GM18498 (cell line): ENCODE measurements around the gene KIAA1755.

ENCODE experiments used
- ATAC-seq: cut with Tn5 transposase; IDR thresholded peaks from one replicate; pipeline ENCODE4 v1.9.1; 2021; ENCODE audit warnings: mild to moderate bottlenecking, moderate library complexity; ENCODE audit not compliant: unreplicated experiment

KIAA1755 gene, protein sequence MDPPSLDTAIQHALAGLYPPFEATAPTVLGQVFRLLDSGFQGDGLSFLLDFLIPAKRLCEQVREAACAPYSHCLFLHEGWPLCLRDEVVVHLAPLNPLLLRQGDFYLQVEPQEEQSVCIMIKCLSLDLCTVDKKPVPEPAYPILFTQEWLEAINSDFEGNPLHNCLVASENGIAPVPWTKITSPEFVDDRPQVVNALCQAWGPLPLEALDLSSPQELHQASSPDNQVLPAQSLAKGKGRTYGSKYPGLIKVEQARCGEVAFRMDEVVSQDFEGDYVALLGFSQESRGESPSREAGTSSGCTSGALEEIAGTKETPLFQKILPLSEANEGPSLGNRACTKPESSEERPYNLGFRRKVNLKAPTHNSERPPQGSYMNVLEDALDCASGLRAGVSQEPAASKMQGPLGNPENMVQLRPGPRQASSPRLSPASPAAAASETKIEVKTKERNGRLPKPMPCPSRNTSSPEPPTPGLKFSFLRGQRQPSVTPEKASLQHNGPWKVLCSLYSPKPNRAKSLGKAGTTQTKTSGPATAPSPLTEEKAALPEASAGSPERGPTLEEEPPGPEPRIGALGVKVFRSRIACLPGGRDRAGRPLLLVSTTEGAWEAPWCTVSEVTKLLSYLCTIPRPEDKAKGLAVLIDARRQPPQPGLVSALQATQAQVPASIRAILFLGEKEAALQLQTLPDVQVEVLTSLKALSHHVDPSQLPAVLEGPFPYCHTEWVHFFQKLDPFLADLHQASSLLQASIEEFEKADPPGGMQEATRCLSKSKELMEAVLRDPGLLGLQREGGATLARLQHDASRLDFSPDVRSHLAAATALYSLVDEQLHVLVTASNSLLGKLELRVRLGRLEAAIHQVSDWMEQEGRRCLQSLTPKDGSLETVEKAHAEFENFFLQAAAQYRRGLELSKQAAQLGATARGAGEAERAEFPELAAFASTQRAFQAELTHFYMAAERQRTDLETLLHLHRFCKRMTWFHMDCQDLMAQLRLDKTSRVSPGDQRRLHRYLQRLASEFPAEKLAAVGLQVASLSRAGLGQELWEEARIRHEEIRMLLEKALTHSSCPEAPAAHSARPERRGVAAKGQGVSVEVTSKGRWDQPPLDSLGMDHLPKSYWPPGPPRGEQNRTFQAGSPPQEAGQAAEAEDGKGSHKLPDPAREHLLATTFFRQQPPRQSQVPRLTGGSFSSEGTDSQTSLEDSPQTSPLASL

GRCh38 chr20:38260378-38261053 lies at the start of gene KIAA1755:
Gene KIAA1755 (minus strand): TSS chr20:38260735. CDS start chr20:38260500, 235 bp downstream.
- no peak for ATAC-seq

GRCh38 chr20:38308447-38308846 lies 47.9 kb upstream of the KIAA1755 start:
- ATAC-seq: no peak

GRCh38 chr20:38308047-38308438 lies 47.5 kb upstream of the KIAA1755 start:
- ATAC-seq: no peak

DNA sequence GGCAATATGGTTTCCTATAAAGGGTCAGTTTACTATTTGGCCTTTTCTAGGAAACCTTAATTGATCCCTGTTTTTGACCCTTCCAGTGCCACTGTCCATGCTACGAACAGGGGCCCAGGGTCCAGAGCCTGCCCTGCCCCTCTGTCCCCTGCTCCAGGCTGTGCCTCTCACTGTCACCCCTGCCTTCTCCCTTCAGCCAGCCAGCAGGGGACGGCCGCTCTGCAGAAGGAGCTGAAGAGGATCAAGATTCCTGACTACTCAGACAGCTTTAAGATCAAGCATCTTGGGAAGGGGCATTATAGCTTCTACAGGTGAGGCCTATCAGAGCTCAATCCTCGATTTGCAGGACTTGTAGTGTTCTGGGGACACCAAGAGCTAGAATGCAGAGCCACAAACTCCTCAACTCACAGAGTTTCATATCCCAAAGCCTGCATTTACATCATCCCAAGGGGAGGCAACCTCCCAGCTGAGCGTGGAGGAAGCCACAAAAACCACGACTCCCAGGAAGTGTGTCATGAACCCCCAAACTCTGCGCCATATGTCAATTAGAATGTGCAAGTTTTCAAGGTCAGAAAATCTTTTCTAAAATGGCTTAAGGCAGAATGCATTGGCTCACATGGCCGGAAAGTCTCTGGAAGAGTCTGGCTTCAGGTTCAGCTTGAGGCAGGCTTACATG lies 47.0 kb upstream of the KIAA1755 start:
- no peak for ATAC-seq

- ATAC-seq: no peak
These were observed 45.8 kb upstream of the KIAA1755 start for GRCh38 chr20:38306379-38306778.

DNA sequence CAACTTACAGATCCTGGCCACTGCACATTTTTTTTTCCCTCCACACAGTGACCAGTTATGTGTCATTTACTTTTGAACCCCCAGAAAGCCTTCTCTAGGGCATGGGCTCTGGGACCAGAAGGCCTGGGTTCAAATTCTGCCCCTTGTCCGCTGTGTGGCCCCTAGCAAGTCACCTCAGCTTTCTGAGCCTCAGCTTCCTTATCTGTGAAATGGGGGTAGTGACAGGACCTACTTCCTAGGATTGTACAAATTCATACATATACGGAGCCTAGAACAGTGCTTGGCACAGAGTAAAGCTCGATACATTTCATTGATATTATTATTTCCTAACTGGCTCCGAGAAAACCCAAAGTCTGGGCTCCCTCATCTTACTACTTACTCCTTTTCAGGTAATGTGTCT lies 45.0 kb upstream of the KIAA1755 start:
- no peak for ATAC-seq

DNA sequence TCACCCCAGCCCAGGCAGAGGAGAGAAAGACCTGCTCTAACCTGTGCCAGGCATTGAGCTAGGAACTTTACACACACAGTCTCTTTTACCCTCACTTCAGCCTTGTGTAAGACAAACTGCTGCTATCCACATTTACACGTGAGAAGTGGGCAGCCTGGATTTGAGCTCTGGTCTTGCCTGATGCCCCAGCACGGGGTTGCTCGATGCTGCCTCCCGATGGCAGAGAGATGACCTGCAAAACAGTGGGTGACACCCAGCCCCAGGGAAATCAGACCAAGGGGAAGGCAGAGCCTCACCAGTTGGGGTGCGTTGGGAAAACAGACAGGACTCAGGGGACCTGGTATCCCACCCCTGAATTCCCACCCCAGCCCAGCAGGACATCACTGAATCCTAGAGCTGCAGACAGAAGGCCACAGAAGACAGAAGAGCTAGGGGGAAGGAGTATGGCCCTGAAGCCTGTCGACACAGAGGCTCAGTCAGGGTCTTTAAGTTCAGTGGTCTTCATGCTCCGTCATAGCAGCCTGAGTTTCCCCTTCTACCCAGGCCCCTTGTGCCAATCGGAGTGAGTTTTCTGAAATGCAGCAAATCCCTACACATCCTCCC lies 44.4 kb upstream of the KIAA1755 start:
- ATAC-seq: no peak

- ATAC-seq: no peak
These were observed 43.4 kb upstream of the KIAA1755 start, which contains the start of gene BPI for GRCh38 chr20:38303908-38304379. Gene BPI (plus strand): TSS chr20:38304156. CDS start chr20:38304224, 68 bp downstream.

GRCh38 chr20:38302786-38303185 lies 42.3 kb upstream of the KIAA1755 start:
- ATAC-seq: no peak

DNA sequence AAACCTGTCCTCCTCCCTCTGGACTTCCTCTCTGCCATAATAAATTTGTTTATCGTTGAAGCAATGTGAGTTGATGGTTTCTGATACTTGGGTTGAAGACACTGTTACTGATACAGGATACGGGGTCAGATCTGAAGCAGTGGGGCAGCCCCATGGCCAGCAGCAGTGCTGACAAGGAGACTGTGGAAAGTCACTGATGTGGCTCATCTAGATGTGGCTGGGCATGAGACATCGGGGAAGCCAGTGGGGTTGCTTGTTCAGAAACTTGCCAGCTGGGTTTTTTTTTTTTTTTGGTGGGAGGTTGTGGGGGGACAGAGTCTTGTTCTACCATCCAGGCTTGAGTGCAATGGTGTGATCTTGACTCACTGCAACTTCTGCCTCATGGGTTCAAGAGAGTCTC lies 40.8 kb upstream of the KIAA1755 start:
- no peak for ATAC-seq

DNA sequence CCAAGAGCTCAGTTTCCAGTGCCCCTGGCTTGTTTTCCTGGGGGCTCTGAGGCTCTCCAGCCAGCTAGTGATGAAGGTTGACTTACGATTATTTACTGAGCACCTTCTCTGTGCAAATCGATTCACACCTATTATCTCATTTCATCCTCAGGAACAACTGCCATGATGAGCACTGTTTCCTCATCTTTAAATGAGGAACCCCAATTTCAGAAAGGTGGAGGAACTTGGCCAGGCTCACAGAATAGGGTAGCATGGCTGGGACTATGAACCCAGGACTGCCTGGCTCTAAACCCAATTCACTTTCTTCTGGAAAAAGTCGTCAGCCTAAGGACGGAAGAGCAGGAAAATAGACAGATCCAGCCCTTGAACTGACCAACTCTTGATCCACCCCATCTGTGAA lies 39.9 kb upstream of the KIAA1755 start:
- ATAC-seq: no peak

DNA sequence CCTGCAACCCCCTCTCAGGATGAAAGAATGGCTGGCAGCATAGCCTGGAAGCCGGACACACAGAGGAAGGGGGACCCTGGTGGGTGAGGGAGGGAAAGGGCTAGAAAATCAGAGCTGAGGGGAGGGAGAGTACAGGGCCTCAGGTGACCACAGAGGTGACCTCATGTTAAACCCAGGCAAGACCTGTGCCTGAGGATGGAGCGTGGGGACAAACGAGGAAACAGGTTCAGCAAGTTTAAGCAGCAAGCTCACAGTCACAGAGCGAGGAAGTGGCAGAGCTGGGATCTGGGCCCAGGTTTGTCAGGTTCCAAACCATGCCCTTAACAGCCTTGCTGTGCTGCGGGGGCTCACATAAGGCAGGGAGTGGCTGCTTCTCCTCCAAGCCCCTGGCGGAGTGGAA lies 39.4 kb upstream of the KIAA1755 start:
- ATAC-seq: no peak

DNA sequence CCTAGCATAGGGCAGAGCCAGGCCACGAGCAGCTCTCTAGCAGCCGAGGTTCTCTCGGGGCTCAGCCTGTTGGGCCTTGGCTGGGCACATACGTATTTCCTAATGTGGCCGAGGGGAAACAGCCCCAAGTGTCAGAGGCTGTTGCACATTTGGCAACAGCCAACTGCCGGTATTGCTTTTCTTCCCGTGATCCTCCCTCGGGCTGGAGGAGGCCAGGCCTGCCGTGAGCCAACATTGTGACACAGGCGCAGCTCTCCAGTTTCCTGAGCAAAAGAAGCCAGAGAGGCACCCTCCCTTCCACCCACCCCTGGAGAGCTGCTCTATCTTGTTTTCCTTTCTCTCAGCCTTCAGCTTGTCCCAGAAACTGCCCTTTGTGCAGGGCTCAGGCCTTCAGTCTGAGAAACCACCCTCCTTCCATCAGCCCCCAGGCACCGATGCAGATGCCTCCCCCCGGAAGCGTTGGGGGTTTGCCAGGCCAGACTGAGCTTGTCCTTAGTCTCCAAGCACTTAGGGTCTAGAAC lies 38.3 kb upstream of the KIAA1755 start:
- ATAC-seq: no peak

- no peak for ATAC-seq
These were observed 37.6 kb upstream of the KIAA1755 start for GRCh38 chr20:38297916-38298674.

DNA sequence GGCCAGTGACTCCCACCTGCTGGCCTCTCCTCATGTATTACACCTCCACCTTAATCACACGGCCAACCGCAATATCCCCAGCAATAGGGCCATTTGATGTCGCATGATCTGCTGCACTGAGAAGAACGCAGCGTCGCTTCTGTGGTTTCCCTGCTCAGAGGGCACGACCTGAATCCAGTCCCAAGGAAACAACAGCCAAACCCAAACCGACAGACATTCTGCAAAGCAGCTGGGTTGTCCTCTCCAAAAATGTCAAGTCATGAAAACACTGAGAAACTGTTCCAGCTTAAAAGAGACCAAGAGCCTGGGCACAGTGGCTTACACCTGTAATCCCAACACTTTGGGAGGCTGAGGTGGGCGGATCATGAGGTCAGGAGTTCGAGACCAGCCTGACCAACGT lies 35.9 kb upstream of the KIAA1755 start:
- ATAC-seq: no peak

DNA sequence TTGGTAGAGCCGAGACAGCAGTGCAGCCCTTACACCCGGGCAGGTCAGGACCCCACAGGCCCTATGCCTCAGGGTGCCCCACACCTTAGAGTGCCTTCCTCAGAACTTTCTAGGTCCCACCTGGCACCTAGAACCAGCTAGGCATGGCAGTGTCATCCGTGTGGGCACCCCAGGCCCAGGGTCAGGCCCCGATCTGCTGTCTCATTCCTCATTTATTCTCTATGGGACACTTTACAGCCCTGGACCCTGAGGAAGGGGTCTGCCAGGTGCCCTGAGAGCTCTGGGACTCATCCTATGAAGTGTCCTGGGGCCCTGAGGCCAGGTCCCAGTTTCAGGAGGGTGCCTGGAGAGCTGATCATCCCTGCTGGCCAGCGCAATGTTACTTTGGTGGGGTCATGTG lies 35.3 kb upstream of the KIAA1755 start:
- ATAC-seq: no peak

DNA sequence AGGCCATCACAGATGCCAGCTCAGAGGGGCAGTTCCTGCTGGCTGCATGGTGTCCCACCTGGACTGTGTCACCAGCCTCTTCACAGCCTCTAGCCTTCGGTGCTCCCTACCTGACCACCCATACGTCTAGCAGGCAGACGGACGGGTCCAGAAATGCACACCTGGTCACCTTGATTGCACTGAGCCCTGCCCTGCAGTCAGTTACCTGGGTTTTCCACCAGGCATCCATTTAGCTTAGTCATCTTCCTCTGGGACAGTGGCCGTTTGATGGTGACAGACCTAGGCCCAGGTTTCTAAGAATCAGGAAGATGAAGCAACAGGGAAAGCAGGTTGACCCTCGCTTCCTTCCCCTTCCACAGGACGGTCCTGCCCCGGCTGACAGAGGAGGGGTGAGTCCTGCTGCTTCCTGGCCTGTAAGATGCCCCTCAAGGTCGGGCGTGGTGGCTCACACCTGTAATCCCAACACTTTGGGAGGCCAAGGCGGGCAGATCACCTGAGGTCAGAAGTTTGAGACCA lies 33.6 kb upstream of the KIAA1755 start:
- ATAC-seq: no peak

GRCh38 chr20:38293491-38294065 lies 33.0 kb upstream of the KIAA1755 start:
- no peak for ATAC-seq
